Ovary (tissue), 9 donors: ENCODE data around the gene FOXP1. TPM values are rescaled to one million over a fixed set of nuclear protein-coding genes. Genes with fewer than 3 reads are reported as not detected.

Experiments used
- DNase-seq, 5 donors: peaks; one replicate each; pipeline ENCODE4 v3.0.0-alpha.2; 2019 to 2020
- H3K27ac ChIP-seq, 2 donors: fragments of 200-600 bp; one replicate each; pipeline versions ENCODE4 v1.5.1 to v1.8.0; 2019 to 2022
- H3K27me3 ChIP-seq: fragments of 200-600 bp; one replicate; pipeline ENCODE4 v1.8.0; 2022
- H3K36me3 ChIP-seq: fragments of 200-600 bp; sonication (generic); one replicate; pipeline ENCODE4 v1.5.1; 2019
- H3K4me1 ChIP-seq: one replicate; pipeline ENCODE4 v1.8.1; 2013; ENCODE audit warnings: mild to moderate bottlenecking, moderate library complexity; ENCODE audit not compliant: insufficient read depth
- H3K4me3 ChIP-seq: fragments of 200-600 bp; sonication (generic); one replicate; pipeline ENCODE4 v1.5.1; 2017
- H3K9me3 ChIP-seq, 2 donors: fragments of 200-600 bp in 1 of 2; sonication (generic) in 1 of 2; one replicate each; pipeline versions ENCODE4 v1.5.1 to v1.8.1; 2013 to 2019; ENCODE audit warnings: mild to moderate bottlenecking in 1 of 2, moderate library complexity in 1 of 2
- EP300 ChIP-seq: sonication (generic); formaldehyde crosslinking; IDR thresholded peaks from one replicate; pipeline ENCODE4 v1.6.1; 2017; ENCODE audit warnings: antibody characterized with exemption
- POLR2A ChIP-seq: fragments of 450-650 bp; IDR thresholded peaks from one replicate; pipeline ENCODE4 v1.6.1; 2017; ENCODE audit warnings: antibody characterized with exemption, mild to moderate bottlenecking, moderate library complexity
- WGBS, 3 donors: extraction: QIAGEN DNeasy Blood & Tissue Kit in 1 of 3; methylation state at CpG; one replicate each; pipeline versions ENCODE4 v1.1.5 to v1.1.7; 2013 to 2017; 5-methylcytosine and 5-hydroxymethylcytosine counted together
- intact Hi-C, 4 donors: fragments of 100-400 bp; cut with DNase I; formaldehyde crosslinking; loops; one replicate each; pipeline versions ENCODE4 v1.11.0 to v1.15.1; 2022 to 2023
- polyA plus RNA-seq, 2 donors: library from polyadenylated mRNA; stranded (reverse); fragments of 200-250 nt in 1 of 2; fragments of 350-450 nt in 1 of 2; fragmentation: Illumina TruSeq in 1 of 2; extraction: RNeasy Lipid Tissue Mini Kit (QIAGEN cat#74804) in 1 of 2; gene quantifications; one replicate each; pipeline ENCODE4 v1.2.3, GENCODE V29; 2013 to 2014
- total RNA-seq, 7 donors: library from RNA; depleted of rRNA in 2 of 7; stranded (reverse); fragments of >200 nt in 2 of 7; fragmentation: NEBNext Ultra II Directional in 3 of 7; extraction: Animal tissue kit (Norgen Biotek cat#: 25700) in 3 of 7; gene quantifications; one replicate each; pipeline versions ENCODE4 v1.1.0 to v1.2.4, GENCODE V29; 2016 to 2023
- TF ChIP-seq, protein P1 (sequence below), 3 donors: fragments of 450-650 bp in 2 of 3; fragments of 200-600 bp in 1 of 3; IDR thresholded peaks; one replicate each; pipeline versions ENCODE4 v1.5.1 to v1.8.0; 2016 to 2022; ENCODE audit warnings: antibody characterized with exemption in 3 of 3, mild to moderate bottlenecking in 1 of 3
- donor health status: DM: no; HTN: no; CAD: no; lungs with moderate emphysema.
- donor health status: DM: no; HTN: no; CAD: no.
- donor health status: Bipolar disorder and iron deficiency.
- donor health status: DM: yes; HTN: yes; CAD: no.
- donor health status: DM: no; HTN: no; CAD: no.
- donor health status: DM: yes; HTN: yes; CAD: no.

Gene FOXP1
- total and polyA plus RNA-seq, 9 donors, result 31.7 to 126 (median 114) TPM

DNA sequence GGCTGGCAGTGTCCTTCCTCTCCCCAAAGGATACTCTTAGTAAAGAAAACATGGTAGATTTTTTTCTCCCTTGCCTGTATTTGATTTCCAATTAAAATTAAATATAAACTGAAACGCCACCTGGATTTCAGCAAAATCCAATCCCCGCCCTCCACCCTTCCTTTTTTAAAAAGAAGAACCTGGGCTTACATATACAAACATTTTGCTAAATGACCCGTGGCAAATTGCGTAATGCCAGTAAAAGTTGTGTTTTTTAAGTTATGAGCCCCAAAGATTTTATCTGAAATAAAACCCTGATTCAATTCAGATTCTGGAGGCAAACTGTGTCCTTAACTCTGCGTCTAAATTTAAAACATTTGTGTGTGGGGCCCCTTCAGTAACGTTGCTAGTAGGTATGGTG is 403.0 kb downstream of the FOXP1 start:
- DNase-seq, result no peak
- TF ChIP-seq, protein P1, sequence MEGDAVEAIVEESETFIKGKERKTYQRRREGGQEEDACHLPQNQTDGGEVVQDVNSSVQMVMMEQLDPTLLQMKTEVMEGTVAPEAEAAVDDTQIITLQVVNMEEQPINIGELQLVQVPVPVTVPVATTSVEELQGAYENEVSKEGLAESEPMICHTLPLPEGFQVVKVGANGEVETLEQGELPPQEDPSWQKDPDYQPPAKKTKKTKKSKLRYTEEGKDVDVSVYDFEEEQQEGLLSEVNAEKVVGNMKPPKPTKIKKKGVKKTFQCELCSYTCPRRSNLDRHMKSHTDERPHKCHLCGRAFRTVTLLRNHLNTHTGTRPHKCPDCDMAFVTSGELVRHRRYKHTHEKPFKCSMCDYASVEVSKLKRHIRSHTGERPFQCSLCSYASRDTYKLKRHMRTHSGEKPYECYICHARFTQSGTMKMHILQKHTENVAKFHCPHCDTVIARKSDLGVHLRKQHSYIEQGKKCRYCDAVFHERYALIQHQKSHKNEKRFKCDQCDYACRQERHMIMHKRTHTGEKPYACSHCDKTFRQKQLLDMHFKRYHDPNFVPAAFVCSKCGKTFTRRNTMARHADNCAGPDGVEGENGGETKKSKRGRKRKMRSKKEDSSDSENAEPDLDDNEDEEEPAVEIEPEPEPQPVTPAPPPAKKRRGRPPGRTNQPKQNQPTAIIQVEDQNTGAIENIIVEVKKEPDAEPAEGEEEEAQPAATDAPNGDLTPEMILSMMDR (IDR thresholded peaks at IDR 0.05), result no peak
- TF ChIP-seq POLR2A, result no peak
- TF ChIP-seq EP300, result no peak
- Histone ChIP-seq H3K9me3 (no peaks in the 10 kb centered on the region), H3K36me3 (no peaks in the 10 kb centered on the region), H3K4me3 (no peak overlapping the region), H3K4me1 (no peaks in the 10 kb centered on the region), H3K27ac (no peak overlapping the region), H3K27me3 (no peaks in the 10 kb centered on the region)
- intact Hi-C loops, result no loop called here
- 91 to 93% (median 92%) methylated on average over 6 of the region's 6 CpGs for WGBS, 3 donors

DNA sequence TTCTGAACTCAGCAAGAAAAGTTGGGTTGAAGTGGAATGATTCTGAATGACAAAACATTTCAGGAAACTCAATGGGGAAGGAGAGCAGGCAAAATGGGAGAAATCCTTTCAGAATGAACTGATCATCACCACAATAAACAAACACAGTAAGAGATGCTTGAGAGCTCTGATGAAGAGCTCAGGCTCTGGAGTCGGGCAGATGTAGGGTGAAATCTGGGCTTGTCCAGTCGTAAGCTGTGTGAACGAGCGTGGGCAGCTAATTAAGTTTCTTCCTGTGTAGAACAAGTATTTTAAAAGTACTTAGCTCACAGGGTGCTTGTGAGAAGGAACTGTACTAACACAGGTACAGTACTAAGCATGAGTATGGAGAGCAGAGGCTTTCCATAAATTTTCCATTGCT is 406.2 kb downstream of the FOXP1 start:
- no peak for DNase-seq
- TF ChIP-seq, protein P1 (IDR thresholded peaks at IDR 0.05), result no peak
- TF ChIP-seq EP300 (no peak), POLR2A (no peak)
- no peaks in the 10 kb centered on the region for H3K36me3 ChIP-seq
- no peak overlapping the region for H3K4me3 ChIP-seq
- H3K4me1 ChIP-seq, result peaks cover 3% of the 10 kb centered on the region
- H3K9me3 ChIP-seq, result no peaks in the 10 kb centered on the region
- intact Hi-C loops, result no loop called here
- no peak overlapping the region for H3K27ac ChIP-seq
- H3K27me3 ChIP-seq, result no peaks in the 10 kb centered on the region
- WGBS, 3 donors, result 94 to 95% (median 94%) methylated on average over 4 of the region's 4 CpGs

DNA sequence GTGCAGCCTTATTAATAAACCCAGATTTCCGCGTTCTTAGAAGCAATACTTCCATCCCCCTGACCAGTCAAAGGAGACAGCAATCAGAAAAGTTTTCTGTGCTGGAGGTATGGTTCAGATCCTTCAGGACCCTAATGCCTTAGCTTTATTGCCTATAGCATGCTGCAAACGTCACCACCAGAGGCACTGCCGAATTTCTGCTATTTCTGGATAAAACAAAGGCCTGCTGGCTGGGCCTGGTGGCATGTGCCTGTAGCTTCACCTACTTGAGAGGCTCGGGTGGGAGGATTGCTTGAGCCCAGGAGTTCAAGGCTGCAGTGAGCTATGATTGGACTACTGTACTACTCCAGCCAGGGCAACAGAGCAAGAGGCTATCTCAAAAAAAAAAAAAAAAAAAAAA is 407.2 kb downstream of the FOXP1 start:
- intact Hi-C loops, result no loop called here
- TF ChIP-seq POLR2A, result no peak
- TF ChIP-seq EP300, result no peak
- TF ChIP-seq, protein P1 (IDR thresholded peaks at IDR 0.05), result no peak
- Histone ChIP-seq H3K4me1 (peaks cover 5% of the 10 kb centered on the region), H3K36me3 (no peaks in the 10 kb centered on the region), H3K27ac (no peak overlapping the region), H3K4me3 (no peak overlapping the region), H3K9me3 (no peaks in the 10 kb centered on the region), H3K27me3 (no peaks in the 10 kb centered on the region)
- DNase-seq, result no peak
- 88 to 90% (median 90%) methylated on average over 5 of the region's 5 CpGs for WGBS, 3 donors

DNA sequence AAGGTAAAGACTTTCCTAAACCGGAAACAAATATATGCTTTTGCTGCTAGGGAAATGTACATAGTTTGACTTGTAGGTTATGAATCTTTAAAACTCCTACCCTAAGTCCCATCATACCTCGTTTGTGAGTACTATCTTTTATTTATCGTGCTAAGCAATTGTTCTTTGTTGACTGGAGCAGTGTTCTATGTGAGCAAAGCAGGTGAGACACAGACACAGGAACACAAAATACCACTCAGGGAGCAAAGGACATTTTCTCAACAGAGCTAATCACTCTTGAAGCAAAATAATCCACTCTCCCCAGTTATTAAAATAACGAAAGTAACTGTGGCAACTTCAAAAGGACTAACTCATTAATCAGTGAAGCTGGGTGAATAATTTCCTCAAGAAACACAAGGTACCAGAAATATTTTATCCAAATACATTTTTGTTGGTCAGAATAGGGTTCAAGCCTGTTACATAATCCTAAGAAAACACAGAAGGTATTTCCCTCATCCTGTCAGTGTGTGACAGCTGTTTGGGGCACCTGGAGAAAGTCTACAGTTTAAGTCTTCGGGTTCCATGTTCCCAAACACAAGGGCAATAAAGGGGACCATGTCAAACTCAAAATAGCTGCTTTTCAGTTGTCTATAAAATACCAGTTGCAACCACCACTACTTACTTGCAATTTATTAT is 407.7 kb downstream of the FOXP1 start:
- no peak overlapping the region for H3K4me3 ChIP-seq
- no peaks in the 10 kb centered on the region for H3K9me3 ChIP-seq
- H3K27me3 ChIP-seq, result no peaks in the 10 kb centered on the region
- no peak overlapping the region for H3K27ac ChIP-seq
- 87 to 95% (median 89%) methylated on average over 5 of the region's 5 CpGs for WGBS, 3 donors
- TF ChIP-seq, protein P1 (IDR thresholded peaks at IDR 0.05), result no peak
- TF ChIP-seq EP300 (no peak), POLR2A (no peak)
- H3K36me3 ChIP-seq, result no peaks in the 10 kb centered on the region
- no peak for DNase-seq
- intact Hi-C loops, result no loop called here
- H3K4me1 ChIP-seq, result peaks cover 5% of the 10 kb centered on the region
